Naive thymus-derived CD8-positive, alpha-beta T cell (primary cell): ENCODE measurements around the gene KCP. TPM values are rescaled to one million over a fixed set of nuclear protein-coding genes. Genes with fewer than 3 reads are reported as not detected.
"Not testable (repeated sequence)": the region's sequence is repeated elsewhere in the genome, so short reads cannot be mapped to it uniquely, and the experiment has no call there.

Experiments used
- ATAC-seq, 2 donors: fragments of 150-1000 bp; cut with Tn5 transposase in 1 of 2; sonication (Bioruptor Pico), chemical (Tn5 transposase) in 1 of 2; 1 replicate in 1 of 2; 2 replicates in 1 of 2; pipeline ENCODE4 v1.10.0; 2021; ENCODE audit warnings: mild to moderate bottlenecking in 2 of 2, moderate library complexity in 2 of 2
- POLR2A ChIA-PET: fragments of 350-600 bp; sonication (Branson Sonifier 250); formaldehyde crosslinking; loops from one replicate; lab custom pipeline; 2021; ENCODE audit warnings: antibody characterized with exemption; lab: Charles Lee
- DNase-seq, 10 donors: peaks; one replicate each; pipeline versions ENCODE4 v3.0.0 to v3.0.0-alpha.2; 2020 to 2022
- H3K27ac Mint-ChIP-seq, 10 donors: one replicate each; pipeline ENCODE4 v1.8.0; 2020 to 2022; ENCODE audit warnings: mild to moderate bottlenecking in 10 of 10, mixed read lengths in 10 of 10, moderate library complexity in 4 of 10, inconsistent platforms in 1 of 10
- H3K27me3 Mint-ChIP-seq, 5 donors: one replicate each; pipeline ENCODE4 v1.8.0; 2021 to 2022; ENCODE audit warnings: mixed read lengths in 5 of 5
- H3K36me3 Mint-ChIP-seq, 3 donors: one replicate each; pipeline ENCODE4 v1.8.0; 2020 to 2022; ENCODE audit warnings: mixed read lengths in 3 of 3, mild to moderate bottlenecking in 2 of 3, inconsistent platforms in 1 of 3
- H3K4me1 Mint-ChIP-seq, 4 donors: one replicate each; pipeline ENCODE4 v1.8.0; 2021 to 2022; ENCODE audit warnings: mixed read lengths in 4 of 4
- H3K4me3 Mint-ChIP-seq, 10 donors: one replicate each; pipeline ENCODE4 v1.8.0; 2020 to 2022; ENCODE audit warnings: mild to moderate bottlenecking in 10 of 10, mixed read lengths in 10 of 10, moderate library complexity in 6 of 10, inconsistent platforms in 1 of 10
- H3K9me3 Mint-ChIP-seq, 9 donors: one replicate each; pipeline ENCODE4 v1.8.0; 2020 to 2022; ENCODE audit warnings: mixed read lengths in 9 of 9, mild to moderate bottlenecking in 3 of 9, inconsistent platforms in 1 of 9, moderate library complexity in 1 of 9
- polyA plus RNA-seq, 3 donors: library from polyadenylated mRNA; unstranded; fragments of 300-500 nt; fragmentation: Illumina TruSeq; gene quantifications; one replicate each; pipeline ENCODE4 v1.2.3, GENCODE V29; 2021
- total RNA-seq, 8 experiments: library from RNA in 2 of 8; stranded (reverse) in 2 of 8; gene quantifications; one replicate each; pipeline ENCODE4 v1.2.3 and lab custom pipeline; 2021 to 2026

Gene KCP
- total and polyA plus RNA-seq, 5 experiments from 2014 or later, result 0.29 to 0.33 TPM; not detected in 3

- Mint-ChIP-seq H3K27me3 (peaks cover 29 to 87% (median 56%) of the 10 kb centered on the region in 5 donors), H3K4me3 (peak overlapping the region in 7 of 10 donors; percentile 9 to 73 (median 33)), H3K4me1 (peaks cover 6 to 18% (median 9%) of the 10 kb centered on the region in 4 donors), H3K27ac (no peak overlapping the region), H3K9me3 (no peaks in the 10 kb centered on the region), H3K36me3 (no peaks in the 10 kb centered on the region)
- ATAC-seq, result peak in 1 of 2 donors; percentile 64
- DNase-seq, result no peak
- POLR2A ChIA-PET, result no interaction called here
Measured at GRCh38 chr7:128914566-128915151, 4.2 kb upstream of the KCP start.

- no peaks in the 10 kb centered on the region for H3K9me3 Mint-ChIP-seq
- POLR2A ChIA-PET, result no interaction called here
- peak overlapping the region in 8 of 10 donors; percentile 9 to 73 (median 49) for H3K4me3 Mint-ChIP-seq
- ATAC-seq (no peak), DNase-seq (no peak)
- no peaks in the 10 kb centered on the region for H3K36me3 Mint-ChIP-seq
- no peak overlapping the region for H3K27ac Mint-ChIP-seq
- peaks cover 28 to 87% (median 58%) of the 10 kb centered on the region in 5 donors for H3K27me3 Mint-ChIP-seq
- H3K4me1 Mint-ChIP-seq, result peaks cover 6 to 19% (median 9%) of the 10 kb centered on the region in 4 donors
Measured at GRCh38 chr7:128913870-128914565, 3.5 kb upstream of the KCP start.

- POLR2A ChIA-PET, H3K4me3 Mint-ChIP-seq, DNase-seq, H3K36me3 Mint-ChIP-seq, H3K9me3 Mint-ChIP-seq, ATAC-seq, H3K27ac Mint-ChIP-seq: not testable (repeated sequence)
- peaks cover 22 to 87% (median 58%) of the 10 kb centered on the region in 5 donors for H3K27me3 Mint-ChIP-seq
- peaks cover 6 to 19% (median 9%) of the 10 kb centered on the region in 4 donors for H3K4me1 Mint-ChIP-seq
Measured at GRCh38 chr7:128912709-128913495, 2.4 kb upstream of the KCP start.

- H3K27me3 Mint-ChIP-seq, result peaks cover 21 to 87% (median 58%) of the 10 kb centered on the region in 5 donors
- H3K36me3 Mint-ChIP-seq, result no peaks in the 10 kb centered on the region
- no peak overlapping the region for H3K27ac Mint-ChIP-seq
- H3K4me3 Mint-ChIP-seq, result no peak overlapping the region
- POLR2A ChIA-PET, result no interaction called here
- no peaks in the 10 kb centered on the region for H3K9me3 Mint-ChIP-seq
- DNase-seq (no peak), ATAC-seq (no peak)
- H3K4me1 Mint-ChIP-seq, result peaks cover 6 to 19% (median 9%) of the 10 kb centered on the region in 4 donors
Measured at GRCh38 chr7:128912281-128912680, 1.8 kb upstream of the KCP start.

GRCh38 chr7:128911423-128912031, 1.0 kb upstream of the KCP start:
- Mint-ChIP-seq H3K36me3 (no peaks in the 10 kb centered on the region), H3K4me1 (peaks cover 6 to 19% (median 9%) of the 10 kb centered on the region in 4 donors), H3K4me3 (no peak overlapping the region), H3K9me3 (no peaks in the 10 kb centered on the region), H3K27ac (no peak overlapping the region), H3K27me3 (peaks cover 16 to 86% (median 55%) of the 10 kb centered on the region in 5 donors)
- ATAC-seq (no peak), DNase-seq (no peak)
- POLR2A ChIA-PET, result interaction anchor here (0.6 kb wide), 1 partner anchor 307 kb away, joined by 3 read pairs; no protein-coding TSS in a partner anchor

GRCh38 chr7:128909625-128910568, 612 bp downstream of the KCP start:
- no peak for DNase-seq
- Mint-ChIP-seq H3K4me1 (peaks cover 2 to 14% (median 4%) of the 10 kb centered on the region in 4 donors), H3K4me3 (no peak overlapping the region), H3K27ac (no peak overlapping the region), H3K9me3 (no peaks in the 10 kb centered on the region), H3K36me3 (no peaks in the 10 kb centered on the region), H3K27me3 (peaks cover 12 to 89% (median 59%) of the 10 kb centered on the region in 5 donors)
- POLR2A ChIA-PET, result no interaction called here
- ATAC-seq, result no peak

- Mint-ChIP-seq H3K9me3 (no peaks in the 10 kb centered on the region), H3K27ac (peak overlapping the region in 1 of 10 donors; percentile 65), H3K36me3 (no peaks in the 10 kb centered on the region), H3K4me3 (no peak overlapping the region), H3K4me1 (peaks cover 0 to 15% (median 4%) of the 10 kb centered on the region in 4 donors), H3K27me3 (peaks cover 7 to 88% (median 53%) of the 10 kb centered on the region in 5 donors)
- DNase-seq (peak in 1 of 10 donors; percentile 53), ATAC-seq (no peak)
- POLR2A ChIA-PET, result no interaction called here
Measured at GRCh38 chr7:128908750-128909624, 1.5 kb downstream of the KCP start.

- ATAC-seq, result no peak
- H3K4me3 Mint-ChIP-seq, result no peak overlapping the region
- H3K9me3 Mint-ChIP-seq, result no peaks in the 10 kb centered on the region
- H3K27ac Mint-ChIP-seq, result no peak overlapping the region
- no peaks in the 10 kb centered on the region for H3K36me3 Mint-ChIP-seq
- H3K27me3 Mint-ChIP-seq, result peaks cover 2 to 92% (median 50%) of the 10 kb centered on the region in 5 donors
- no peak for DNase-seq
- POLR2A ChIA-PET, result no interaction called here
- peaks cover 0 to 14% (median 5%) of the 10 kb centered on the region in 4 donors for H3K4me1 Mint-ChIP-seq
Measured at GRCh38 chr7:128906766-128907559, 3.5 kb downstream of the KCP start.

- Mint-ChIP-seq H3K27me3 (peaks cover 5 to 84% (median 46%) of the 10 kb centered on the region in 5 donors), H3K9me3 (no peaks in the 10 kb centered on the region), H3K36me3 (no peaks in the 10 kb centered on the region), H3K4me1 (peaks cover 0 to 14% (median 5%) of the 10 kb centered on the region in 4 donors), H3K4me3 (peak overlapping the region in 1 of 10 donors; percentile 38), H3K27ac (peak overlapping the region in 1 of 10 donors; percentile 37)
- no peak for DNase-seq
- ATAC-seq, result no peak
- POLR2A ChIA-PET, result no interaction called here
Measured at GRCh38 chr7:128906001-128906765, 4.3 kb downstream of the KCP start.
